ENCODE data around the gene SNRPA.

The SNRPA gene

GRCh38 chr19:40805258-40805868, 54.4 kb downstream of the SNRPA start:
- TF ChIP-seq, protein P1, sequence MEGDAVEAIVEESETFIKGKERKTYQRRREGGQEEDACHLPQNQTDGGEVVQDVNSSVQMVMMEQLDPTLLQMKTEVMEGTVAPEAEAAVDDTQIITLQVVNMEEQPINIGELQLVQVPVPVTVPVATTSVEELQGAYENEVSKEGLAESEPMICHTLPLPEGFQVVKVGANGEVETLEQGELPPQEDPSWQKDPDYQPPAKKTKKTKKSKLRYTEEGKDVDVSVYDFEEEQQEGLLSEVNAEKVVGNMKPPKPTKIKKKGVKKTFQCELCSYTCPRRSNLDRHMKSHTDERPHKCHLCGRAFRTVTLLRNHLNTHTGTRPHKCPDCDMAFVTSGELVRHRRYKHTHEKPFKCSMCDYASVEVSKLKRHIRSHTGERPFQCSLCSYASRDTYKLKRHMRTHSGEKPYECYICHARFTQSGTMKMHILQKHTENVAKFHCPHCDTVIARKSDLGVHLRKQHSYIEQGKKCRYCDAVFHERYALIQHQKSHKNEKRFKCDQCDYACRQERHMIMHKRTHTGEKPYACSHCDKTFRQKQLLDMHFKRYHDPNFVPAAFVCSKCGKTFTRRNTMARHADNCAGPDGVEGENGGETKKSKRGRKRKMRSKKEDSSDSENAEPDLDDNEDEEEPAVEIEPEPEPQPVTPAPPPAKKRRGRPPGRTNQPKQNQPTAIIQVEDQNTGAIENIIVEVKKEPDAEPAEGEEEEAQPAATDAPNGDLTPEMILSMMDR (IDR thresholded peaks at IDR 0.05; ENCODE audit: control extremely low read depth, extremely low read depth, low read depth, missing control alignments) = no peak
- POLR2A ChIA-PET = interaction anchor here (0.6 kb wide), 1 partner anchor 12 kb away, joined by 6 read pairs; no protein-coding TSS in a partner anchor
- DNase-seq (ENCODE audit: extremely low spot score) = no peak
- CTCF ChIA-PET = interaction anchor here (1.1 to 2.6 kb wide), 8 partner anchors 12 to 143 kb away, joined by 3 to 14 read pairs (median 6); partner anchors contain the start of gene RAB4B

DNA sequence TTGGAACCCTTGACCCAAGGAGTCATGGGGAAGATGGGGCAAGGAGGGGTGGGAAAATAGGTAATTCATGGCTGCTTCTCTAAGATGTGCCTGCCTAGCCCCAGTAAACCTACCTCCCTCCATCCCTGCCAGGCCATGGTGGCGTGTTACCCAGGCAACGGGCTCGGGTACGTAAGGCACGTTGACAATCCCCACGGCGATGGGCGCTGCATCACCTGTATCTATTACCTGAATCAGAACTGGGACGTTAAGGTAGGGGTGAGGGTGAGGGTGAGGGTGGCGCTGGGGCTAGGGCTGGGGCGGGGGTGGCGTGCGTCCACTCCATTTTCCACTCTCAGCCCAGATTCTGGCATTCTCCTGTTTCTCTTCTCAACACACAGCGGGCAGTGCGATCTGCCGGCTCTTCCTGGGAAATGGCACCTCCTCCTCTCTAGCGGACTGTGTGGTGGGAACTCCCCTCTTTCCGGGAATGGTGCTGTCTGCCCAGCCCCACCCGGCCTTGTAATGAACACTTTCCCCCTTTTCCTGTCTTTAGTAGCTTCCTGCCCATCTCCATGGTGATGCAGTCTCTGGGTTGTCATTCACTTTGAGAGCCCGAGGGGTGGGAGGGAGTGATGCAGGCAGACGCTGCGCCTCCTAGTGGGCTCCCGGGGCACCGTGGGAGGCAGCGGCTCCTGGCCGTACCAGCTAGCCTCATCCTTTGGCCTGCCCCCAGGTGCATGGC, 55.6 kb downstream of the SNRPA start:
- CTCF ChIA-PET = interaction anchor here (0.5 to 2.6 kb wide), 22 partner anchors 8 to 207 kb away, joined by 3 to 14 read pairs (median 4); partner anchors contain the start of genes ACTMAP, COQ8B, EGLN2 and RAB4B
- peak; percentile 74 for DNase-seq (ENCODE audit: extremely low spot score)
- POLR2A ChIA-PET = interaction anchor here (1.0 kb wide), 1 partner anchor 28 kb away, joined by 3 read pairs; no protein-coding TSS in a partner anchor
- TF ChIP-seq, protein P1 (IDR thresholded peaks at IDR 0.05; ENCODE audit: control extremely low read depth, extremely low read depth, low read depth, missing control alignments) = peak; percentile 72

DNA sequence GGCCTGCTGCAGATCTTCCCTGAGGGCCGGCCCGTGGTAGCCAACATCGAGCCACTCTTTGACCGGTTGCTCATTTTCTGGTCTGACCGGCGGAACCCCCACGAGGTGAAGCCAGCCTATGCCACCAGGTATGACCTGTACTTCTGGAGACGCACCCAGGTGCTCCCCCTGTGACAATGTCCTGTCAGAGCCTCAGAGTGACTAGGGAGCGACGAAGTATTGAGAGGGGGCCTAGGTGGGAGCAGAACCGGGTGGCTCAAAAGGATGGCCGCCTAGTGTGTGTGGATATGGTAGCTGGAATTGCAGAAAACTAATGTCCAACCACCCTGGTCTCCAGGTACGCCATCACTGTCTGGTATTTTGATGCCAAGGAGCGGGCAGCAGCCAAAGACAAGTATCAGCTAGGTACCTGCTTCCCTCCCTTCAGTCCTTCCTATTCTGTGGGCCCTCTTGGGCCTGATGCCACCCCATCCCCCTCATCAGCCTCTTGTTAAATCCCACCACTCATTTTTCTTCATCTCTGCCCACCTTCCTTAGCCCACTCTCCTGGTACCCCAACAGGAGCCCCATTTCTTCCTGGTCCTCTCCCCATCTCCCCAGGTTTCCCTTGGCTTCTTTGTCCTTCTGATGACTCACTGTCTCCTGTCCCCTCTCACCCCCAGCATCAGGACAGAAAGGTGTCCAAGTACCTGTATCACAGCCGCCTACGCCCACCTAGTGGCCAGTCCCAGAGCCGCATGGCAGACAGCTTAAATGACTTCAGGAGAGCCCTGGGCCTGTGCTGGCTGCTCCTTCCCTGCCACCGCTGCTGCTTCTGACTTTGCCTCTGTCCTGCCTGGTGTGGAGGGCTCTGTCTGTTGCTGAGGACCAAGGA, 56.4 kb downstream of the SNRPA start:
- CTCF ChIA-PET = interaction anchor here (1.0 to 2.6 kb wide), 17 partner anchors 9 to 145 kb away, joined by 3 to 14 read pairs (median 5); partner anchors contain the start of genes ACTMAP, EGLN2, RAB4B and SNRPA
- DNase-seq (ENCODE audit: extremely low spot score) = no peak
- POLR2A ChIA-PET = interaction anchor here (1.0 kb wide), 1 partner anchor 29 kb away, joined by 3 read pairs; no protein-coding TSS in a partner anchor
- TF ChIP-seq, protein P1 (IDR thresholded peaks at IDR 0.05; ENCODE audit: control extremely low read depth, extremely low read depth, low read depth, missing control alignments) = peak; percentile 23

- ChIA-PET POLR2A (no interaction called here), CTCF (interaction anchor here (0.6 to 2.2 kb wide), 7 partner anchors 9 to 145 kb away, joined by 3 to 9 read pairs (median 4); partner anchors contain the start of genes EGLN2 and RAB4B)
- TF ChIP-seq, protein P1 (IDR thresholded peaks at IDR 0.05; ENCODE audit: control extremely low read depth, extremely low read depth, low read depth, missing control alignments) = no peak
These were observed 57.0 kb downstream of the SNRPA start for GRCh38 chr19:40808021-40808325.

DNA sequence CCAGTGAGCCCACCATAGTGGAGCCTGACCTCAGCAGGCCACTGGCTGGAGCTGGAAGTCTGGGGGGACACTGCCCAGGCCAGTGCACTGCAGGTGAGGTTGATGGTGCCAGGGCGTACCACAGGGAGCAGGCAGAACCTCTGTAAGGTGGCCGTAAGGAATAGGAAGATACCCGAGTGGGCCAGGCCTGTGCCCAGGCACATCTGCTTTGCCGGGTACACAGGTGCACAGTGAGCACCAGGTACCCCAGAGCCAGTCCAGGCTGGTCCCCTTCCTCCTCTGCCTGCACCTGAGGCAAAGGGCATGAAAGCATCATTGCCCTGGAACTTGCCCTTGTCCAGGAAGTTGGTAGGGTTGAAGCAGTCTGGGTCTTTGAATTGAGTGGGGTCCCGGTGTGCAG, 57.5 kb downstream of the SNRPA start:
- ChIA-PET POLR2A (no interaction called here), CTCF (interaction anchor here (0.6 to 2.2 kb wide), 5 partner anchors 11 to 145 kb away, joined by 3 to 9 read pairs (median 4); partner anchors contain the start of gene RAB4B)
- TF ChIP-seq, protein P1 (IDR thresholded peaks at IDR 0.05; ENCODE audit: control extremely low read depth, extremely low read depth, low read depth, missing control alignments) = no peak
- no peak for DNase-seq (ENCODE audit: extremely low spot score)

More at GRCh38 chr19:40808021-40808325, 57.0 kb downstream of the SNRPA start:
- DNase-seq (ENCODE audit: extremely low spot score) = no peak

Data from GM10248 (cell line).